GM23248 (cell line): ENCODE measurements around the gene PDE2A. TPM values are rescaled to one million over a fixed set of nuclear protein-coding genes. Genes with fewer than 3 reads are reported as not detected.

Source experiments
- DNase-seq: peaks from one replicate; pipeline ENCODE4 v3.0.0-alpha.2; 2015
- H2AFZ ChIP-seq: fragments of 200-600 bp; sonication (generic); 2 replicates; pipeline ENCODE4 v1.6.1; 2016; ENCODE audit warnings: antibody characterized with exemption
- H3F3A ChIP-seq: fragments of 200-600 bp; sonication (generic); 2 replicates; pipeline ENCODE4 v1.6.1; 2016; ENCODE audit warnings: mild to moderate bottlenecking, antibody characterized with exemption, mixed run types; ENCODE audit not compliant: insufficient read depth
- H3K27ac ChIP-seq: fragments of 200-600 bp; sonication (generic); 2 replicates; pipeline ENCODE4 v1.5.1; 2016; ENCODE audit warnings: mild to moderate bottlenecking
- H3K27me3 ChIP-seq: fragments of 200-600 bp; sonication (generic); replicated peaks from 2 replicates; pipeline ENCODE4 v1.6.1; 2016; ENCODE audit warnings: mild to moderate bottlenecking; ENCODE audit not compliant: insufficient read depth
- H3K36me3 ChIP-seq: fragments of 200-600 bp; sonication (generic); 2 replicates; pipeline ENCODE4 v1.6.1; 2016; ENCODE audit warnings: low read depth, mild to moderate bottlenecking
- H3K4me1 ChIP-seq: fragments of 200-600 bp; sonication (generic); 2 replicates; pipeline ENCODE4 v1.6.1; 2016; ENCODE audit warnings: mild to moderate bottlenecking; ENCODE audit not compliant: insufficient read depth
- H3K4me2 ChIP-seq: fragments of 200-600 bp; sonication (generic); one replicate; pipeline ENCODE4 v1.6.1; 2016; ENCODE audit warnings: mild to moderate bottlenecking; ENCODE audit not compliant: unreplicated experiment
- H3K4me3 ChIP-seq: fragments of 200-600 bp; sonication (generic); 2 replicates; pipeline ENCODE4 v1.5.1; 2016; ENCODE audit warnings: mild to moderate bottlenecking
- H3K79me2 ChIP-seq: fragments of 200-600 bp; sonication (generic); 2 replicates; pipeline ENCODE4 v1.6.1; 2016; ENCODE audit warnings: mild to moderate bottlenecking; ENCODE audit not compliant: insufficient read depth
- H3K9ac ChIP-seq: fragments of 200-600 bp; sonication (generic); 2 replicates; pipeline ENCODE4 v1.6.1; 2016; ENCODE audit warnings: mild to moderate bottlenecking
- H3K9me2 ChIP-seq: fragments of 200-600 bp; sonication (generic); 2 replicates; pipeline ENCODE4 v1.6.1; 2016; ENCODE audit warnings: mixed run types, mild to moderate bottlenecking, moderate library complexity; ENCODE audit not compliant: insufficient read depth
- H3K9me3 ChIP-seq: fragments of 200-600 bp; sonication (generic); one replicate; pipeline ENCODE4 v1.6.1; 2017; ENCODE audit warnings: low read depth
- H4K20me1 ChIP-seq: fragments of 200-600 bp; sonication (generic); 2 replicates; pipeline ENCODE4 v1.6.0; 2016; ENCODE audit not compliant: insufficient read depth
- EZH2 ChIP-seq: fragments of 200-600 bp; sonication (generic); IDR thresholded peaks from 2 replicates; pipeline ENCODE4 v1.6.1; 2018; ENCODE audit warnings: antibody characterized with exemption, mild to moderate bottlenecking; ENCODE audit not compliant: insufficient read depth, poor library complexity, severe bottlenecking
- EZH2phosphoT487 ChIP-seq: fragments of 200-600 bp; sonication (generic); IDR thresholded peaks from 2 replicates; pipeline ENCODE4 v1.6.1; 2018; ENCODE audit warnings: antibody characterized with exemption, moderate library complexity, mild to moderate bottlenecking, low read depth; ENCODE audit not compliant: insufficient read depth
- WGBS, 2 experiments: methylation state at CpG; one replicate each; pipeline ENCODE4 v1.1.6; 2015 to 2017; ENCODE audit warnings: low lambda C conversion rate in 2 of 2, low coverage in 1 of 2; ENCODE audit errors: missing lambda C conversion rate in 2 of 2; 5-methylcytosine and 5-hydroxymethylcytosine counted together
- in situ Hi-C: fragments of 300-500 bp; cut with MboI; formaldehyde crosslinking; loops from 2 replicates; pipeline ENCODE4 v1.15.0; 2020
- polyA plus RNA-seq: library from polyadenylated mRNA; unstranded; fragments of >200 nt; fragmentation: Nextera tagmentation; extraction: Ambion mirVana; gene quantifications from 2 replicates; pipeline ENCODE4 v1.2.1, GENCODE V29; 2016
- total RNA-seq: library from RNA; depleted of rRNA; stranded (reverse); fragments of >200 nt; shearing (Covaris generic); gene quantifications from 2 replicates; pipeline ENCODE4 v1.2.3, GENCODE V29; 2014

PDE2A gene
- total and polyA plus RNA-seq, 2 experiments from 2014 or later: 1.0 to 2.3 TPM

- Histone ChIP-seq H3K4me3 (no peak overlapping the region), H3K4me2 (no peak overlapping the region), H3K9me2 (no peaks in the 10 kb centered on the region), H4K20me1 (no peaks in the 10 kb centered on the region), H3K4me1 (no peaks in the 10 kb centered on the region), H3K36me3 (no peaks in the 10 kb centered on the region), H3K79me2 (no peaks in the 10 kb centered on the region), H3K9ac (no peak overlapping the region), H3F3A (no peaks in the 10 kb centered on the region), H3K27ac (no peak overlapping the region), H3K27me3 (peaks cover 32% of the 10 kb centered on the region), H2AFZ (no peak overlapping the region), H3K9me3 (no peaks in the 10 kb centered on the region)
- DNase-seq: no peak
- 74 to 77% methylated on average over 9 of the region's 9 CpGs for WGBS, 2 experiments
- in situ Hi-C loops: no loop called here
- no peak for TF ChIP-seq EZH2
- no peak for TF ChIP-seq EZH2phosphoT487
These were observed 12.7 kb downstream of the PDE2A start for GRCh38 chr11:72661486-72661885.

- TF ChIP-seq EZH2: no peak
- no peak for TF ChIP-seq EZH2phosphoT487
- in situ Hi-C loops: no loop called here
These were observed 15.1 kb downstream of the PDE2A start for GRCh38 chr11:72658989-72659640.

GRCh38 chr11:72657411-72658100, 16.7 kb downstream of the PDE2A start:
- in situ Hi-C loops: no loop called here
- Histone ChIP-seq H2AFZ (no peak overlapping the region), H4K20me1 (no peaks in the 10 kb centered on the region), H3K4me1 (no peaks in the 10 kb centered on the region), H3K27me3 (peaks cover 32% of the 10 kb centered on the region), H3K36me3 (no peaks in the 10 kb centered on the region), H3K4me3 (no peak overlapping the region), H3K9me2 (no peaks in the 10 kb centered on the region), H3K9ac (no peak overlapping the region), H3K27ac (no peak overlapping the region), H3F3A (no peaks in the 10 kb centered on the region), H3K79me2 (no peaks in the 10 kb centered on the region), H3K9me3 (no peaks in the 10 kb centered on the region), H3K4me2 (no peak overlapping the region)
- TF ChIP-seq EZH2 (no peak), EZH2phosphoT487 (no peak)
- 49 to 61% methylated on average over 5 to 6 of the region's 6 CpGs for WGBS, 2 experiments
- DNase-seq: no peak

More at GRCh38 chr11:72658989-72659640, 15.1 kb downstream of the PDE2A start:
- Histone ChIP-seq H3K4me2 (no peak overlapping the region), H3K27me3 (peaks cover 32% of the 10 kb centered on the region), H3K4me3 (no peak overlapping the region), H4K20me1 (no peaks in the 10 kb centered on the region), H3K36me3 (no peaks in the 10 kb centered on the region), H3K9me2 (no peaks in the 10 kb centered on the region), H3K9me3 (no peaks in the 10 kb centered on the region), H3K27ac (no peak overlapping the region), H3K4me1 (no peaks in the 10 kb centered on the region), H3F3A (no peaks in the 10 kb centered on the region), H3K79me2 (no peaks in the 10 kb centered on the region), H2AFZ (no peak overlapping the region), H3K9ac (no peak overlapping the region)
- WGBS, 2 experiments: 74 to 75% methylated on average over 9 of the region's 9 CpGs
- no peak for DNase-seq

- no peak overlapping the region for H3K27ac ChIP-seq
- no peaks in the 10 kb centered on the region for H3K4me1 ChIP-seq
- no peaks in the 10 kb centered on the region for H3K9me3 ChIP-seq
- no peaks in the 10 kb centered on the region for H3K36me3 ChIP-seq
- H3K9me2 ChIP-seq: no peaks in the 10 kb centered on the region
- in situ Hi-C loops: no loop called here
- no peaks in the 10 kb centered on the region for H3K79me2 ChIP-seq
- TF ChIP-seq EZH2phosphoT487 (no peak), EZH2 (no peak)
- no peak overlapping the region for H3K4me3 ChIP-seq
- H2AFZ ChIP-seq: no peak overlapping the region
- no peak overlapping the region for H3K9ac ChIP-seq
- no peak for DNase-seq
- no peak overlapping the region for H3K4me2 ChIP-seq
- 40 to 45% methylated on average over 10 to 11 of the region's 11 CpGs for WGBS, 2 experiments
- H4K20me1 ChIP-seq: no peaks in the 10 kb centered on the region
- peaks cover 28% of the 10 kb centered on the region for H3K27me3 ChIP-seq
- no peaks in the 10 kb centered on the region for H3F3A ChIP-seq
These were observed 18.2 kb downstream of the PDE2A start for GRCh38 chr11:72655896-72656464.
